MM.1S (cell line): ENCODE results near the gene CHST11.

Experiments
- DNase-seq: peaks from one replicate; pipeline ENCODE4 v3.0.0-alpha.2; 2015
- H2AFZ ChIP-seq: fragments of 300-600 bp; sonication (generic); 2 replicates; pipeline ENCODE4 v1.6.0; 2016; ENCODE audit warnings: antibody characterized with exemption, low read length
- H3F3A ChIP-seq: fragments of 300-600 bp; sonication (generic); 2 replicates; pipeline ENCODE4 v1.6.1; 2016; ENCODE audit warnings: mild to moderate bottlenecking, antibody characterized with exemption, low read length, moderate library complexity, mixed read lengths; ENCODE audit not compliant: insufficient read depth
- H3K27ac ChIP-seq: fragments of 300-600 bp; sonication (generic); 2 replicates; pipeline ENCODE4 v1.5.1; 2016; ENCODE audit warnings: mild to moderate bottlenecking, low read length
- H3K27me3 ChIP-seq: fragments of 300-600 bp; sonication (generic); replicated peaks from 2 replicates; pipeline ENCODE4 v1.6.0; 2016; ENCODE audit warnings: low read length; ENCODE audit not compliant: insufficient read depth
- H3K36me3 ChIP-seq: fragments of 300-600 bp; sonication (generic); replicated peaks from 2 replicates; pipeline ENCODE4 v1.6.1; 2016; ENCODE audit warnings: mild to moderate bottlenecking, low read length, mixed read lengths; ENCODE audit not compliant: insufficient read depth
- H3K4me1 ChIP-seq: fragments of 300-600 bp; sonication (generic); 2 replicates; pipeline ENCODE4 v1.6.1; 2016; ENCODE audit warnings: low read length, mixed read lengths
- H3K4me2 ChIP-seq: fragments of 300-600 bp; sonication (generic); 2 replicates; pipeline ENCODE4 v1.6.0; 2016; ENCODE audit warnings: low read depth, low read length
- H3K4me3 ChIP-seq: fragments of 300-600 bp; sonication (generic); 2 replicates; pipeline ENCODE4 v1.5.1; 2016; ENCODE audit warnings: low read length, mixed read lengths
- H3K79me2 ChIP-seq: fragments of 300-600 bp; sonication (generic); 2 replicates; pipeline ENCODE4 v1.6.1; 2016; ENCODE audit warnings: mixed run types, low read length, mixed read lengths
- H3K9ac ChIP-seq: fragments of 300-600 bp; sonication (generic); 2 replicates; pipeline ENCODE4 v1.6.1; 2016; ENCODE audit warnings: low read length, mixed read lengths
- H3K9me2 ChIP-seq: fragments of 300-600 bp; sonication (generic); replicated peaks from 2 replicates; pipeline ENCODE4 v1.6.1; 2016; ENCODE audit warnings: mild to moderate bottlenecking, low read length, mixed read lengths; ENCODE audit not compliant: insufficient read depth
- H3K9me3 ChIP-seq: fragments of 300-600 bp; sonication (generic); replicated peaks from 2 replicates; pipeline ENCODE4 v1.6.1; 2016; ENCODE audit warnings: mild to moderate bottlenecking, low read length, mixed read lengths; ENCODE audit not compliant: insufficient read depth
- H4K20me1 ChIP-seq: fragments of 300-600 bp; sonication (generic); 2 replicates; pipeline ENCODE4 v1.6.1; 2016; ENCODE audit warnings: mild to moderate bottlenecking, low read length, moderate library complexity, mixed read lengths; ENCODE audit not compliant: insufficient read depth
- CTCF ChIP-seq: fragments of 300-600 bp; sonication (generic); IDR thresholded peaks from 2 replicates; pipeline ENCODE4 v1.5.1; 2016; ENCODE audit warnings: antibody characterized with exemption, low read length, mixed read lengths
- EZH2 ChIP-seq: fragments of 300-600 bp; sonication (generic); optimal IDR thresholded peaks from 2 replicates; pipeline ENCODE3; 2017; ENCODE audit warnings: low read depth, mild to moderate bottlenecking, antibody characterized with exemption, low read length, mixed read lengths
- EZH2phosphoT487 ChIP-seq: fragments of 300-600 bp; sonication (generic); IDR thresholded peaks from 2 replicates; pipeline ENCODE4 v1.6.1; 2018; ENCODE audit warnings: antibody characterized with exemption, low read length

CHST11 gene

GRCh38 chr12:104585448-104586055 is 128.8 kb downstream of the CHST11 start:
- Histone ChIP-seq H2AFZ (no peak overlapping the region), H3K27me3 (no peaks in the 10 kb centered on the region), H3K4me3 (no peak overlapping the region), H3K9me3 (no peaks in the 10 kb centered on the region), H3K9ac (no peak overlapping the region), H4K20me1 (no peaks in the 10 kb centered on the region), H3K9me2 (no peaks in the 10 kb centered on the region), H3F3A (peaks cover 8% of the 10 kb centered on the region; the same call in 1 of the 2 replicates), H3K4me2 (no peak overlapping the region), H3K27ac (no peak overlapping the region), H3K79me2 (peaks cover 47% of the 10 kb centered on the region), H3K4me1 (peaks cover 32% of the 10 kb centered on the region), H3K36me3 (no peaks in the 10 kb centered on the region)
- DNase-seq = no peak
- TF ChIP-seq EZH2phosphoT487 (no peak), CTCF (no peak), EZH2 (no peak)

- H3K36me3 ChIP-seq = no peaks in the 10 kb centered on the region
- no peak overlapping the region for H2AFZ ChIP-seq
- H4K20me1 ChIP-seq = no peaks in the 10 kb centered on the region
- no peaks in the 10 kb centered on the region for H3K27me3 ChIP-seq
- H3K4me1 ChIP-seq = peaks cover 23% of the 10 kb centered on the region
- H3K79me2 ChIP-seq = peaks cover 44% of the 10 kb centered on the region
- H3K4me2 ChIP-seq = no peak overlapping the region
- no peak for DNase-seq
- H3K4me3 ChIP-seq = no peak overlapping the region
- no peak overlapping the region for H3K27ac ChIP-seq
- H3F3A ChIP-seq = peaks cover 5% of the 10 kb centered on the region; the same call in 1 of the 2 replicates
- H3K9me3 ChIP-seq = no peaks in the 10 kb centered on the region
- H3K9me2 ChIP-seq = no peaks in the 10 kb centered on the region
- TF ChIP-seq EZH2phosphoT487 = no peak
- TF ChIP-seq EZH2 = no peak
- no peak for TF ChIP-seq CTCF
- no peak overlapping the region for H3K9ac ChIP-seq
Measured at GRCh38 chr12:104586351-104586919, 129.7 kb downstream of the CHST11 start.

GRCh38 chr12:104588047-104588920 is 131.5 kb downstream of the CHST11 start:
- no peaks in the 10 kb centered on the region for H4K20me1 ChIP-seq
- no peak overlapping the region for H3K27ac ChIP-seq
- H3K36me3 ChIP-seq = no peaks in the 10 kb centered on the region
- TF ChIP-seq EZH2 (no peak), CTCF (no peak), EZH2phosphoT487 (no peak)
- peaks cover 6% of the 10 kb centered on the region for H3K4me1 ChIP-seq
- no peaks in the 10 kb centered on the region for H3K9me2 ChIP-seq
- H3K27me3 ChIP-seq = no peaks in the 10 kb centered on the region
- no peaks in the 10 kb centered on the region for H3F3A ChIP-seq
- no peaks in the 10 kb centered on the region for H3K9me3 ChIP-seq
- no peak overlapping the region for H2AFZ ChIP-seq
- H3K4me2 ChIP-seq = no peak overlapping the region
- H3K4me3 ChIP-seq = no peak overlapping the region
- no peak overlapping the region for H3K9ac ChIP-seq
- no peak for DNase-seq
- H3K79me2 ChIP-seq = peaks cover 35% of the 10 kb centered on the region
